Stomach (tissue), 4 donors: Measurements from ENCODE around the gene PRR5.

Experiments used
- CTCF ChIP-seq, 7 experiments: fragments of 450-650 bp in 4 of 7; fragments of 200-600 bp in 3 of 7; sonication (generic) in 3 of 7; IDR thresholded peaks; one replicate each; pipeline ENCODE4 v1.5.1; 2016 to 2019; ENCODE audit warnings: antibody characterized with exemption in 7 of 7, control low read depth in 2 of 7, mild to moderate bottlenecking in 1 of 7
- EP300 ChIP-seq: sonication (generic); formaldehyde crosslinking; IDR thresholded peaks from one replicate; pipeline ENCODE4 v1.6.1; 2017; ENCODE audit warnings: antibody characterized with exemption
- POLR2A ChIP-seq, 4 donors: fragments of 450-650 bp; IDR thresholded peaks; one replicate each; pipeline ENCODE4 v1.6.1; 2016; ENCODE audit warnings: antibody characterized with exemption in 4 of 4, control low read depth in 2 of 4, mild to moderate bottlenecking in 1 of 4, moderate library complexity in 1 of 4
- POLR2AphosphoS5 ChIP-seq, 3 donors: sonication (generic); formaldehyde crosslinking; IDR thresholded peaks; one replicate each; pipeline ENCODE4 v1.6.1; 2016; ENCODE audit warnings: antibody characterized with exemption in 3 of 3

- TF ChIP-seq EP300 (no peak), CTCF (IDR thresholded peaks at IDR 0.05) (no peak), POLR2AphosphoS5 (IDR thresholded peaks at IDR 0.05) (no peak), POLR2A (IDR thresholded peaks at IDR 0.05) (no peak)
Observed at GRCh38 chr22:44777364-44777755, 75.4 kb downstream of the PRR5 start.
